Putamen (tissue), 1 donor: ENCODE measurements around the gene TACR2.

Experiments
- DNase-seq: peaks from one replicate; pipeline ENCODE4 v3.0.0-alpha.2; 2016; ENCODE audit warnings: low spot score

TACR2 gene

DNA sequence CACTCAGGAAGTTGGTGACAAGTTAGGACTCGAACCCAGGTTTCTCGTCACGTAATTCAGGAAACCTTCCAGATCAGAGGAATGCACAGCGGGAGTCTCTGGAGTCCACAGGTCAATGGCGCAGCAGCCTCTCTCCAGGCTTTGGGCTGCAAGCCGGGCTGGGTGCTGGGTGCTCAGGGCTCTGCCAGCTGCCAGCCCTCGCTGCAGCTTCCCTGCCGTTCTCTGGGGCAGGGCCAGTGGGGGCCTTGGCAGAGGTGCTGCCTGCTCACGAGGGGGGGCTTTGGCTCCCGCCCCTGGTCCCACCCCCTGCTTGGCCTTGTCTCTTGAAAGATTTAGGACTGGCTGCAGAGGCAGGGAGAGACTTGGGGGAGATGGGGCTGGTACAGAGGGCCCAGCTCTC, at the start of gene TACR2:
TACR2 (minus strand) TSS at position 224 of the 400 bp plus-strand sequence. CDS start 595 bp downstream, outside the sequence.
- DNase-seq = no peak

DNA sequence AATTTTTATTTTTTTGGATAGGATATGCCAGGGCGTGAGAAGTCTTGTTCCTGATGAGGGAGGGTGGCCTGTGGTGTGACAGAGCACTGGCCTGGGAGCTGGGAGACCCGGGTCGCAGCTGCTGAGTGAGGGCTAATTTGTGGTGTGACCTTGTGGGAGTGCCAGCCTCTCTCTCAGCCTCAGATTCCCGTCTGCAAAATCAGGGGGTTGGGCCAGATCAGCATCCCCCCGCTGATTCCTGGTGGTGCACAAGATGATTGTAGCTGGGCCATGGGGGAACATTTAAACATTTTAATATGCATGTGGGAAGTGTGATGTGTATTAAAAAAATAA, 49.4 kb upstream of the TACR2 start:
- DNase-seq = no peak

GRCh38 chr10:69465457-69466157, 48.9 kb upstream of the TACR2 start:
- no peak for DNase-seq

GRCh38 chr10:69464801-69465401, 48.2 kb upstream of the TACR2 start:
- peak; percentile 49 for DNase-seq

GRCh38 chr10:69464401-69464800, 47.7 kb upstream of the TACR2 start:
- DNase-seq = no peak

DNA sequence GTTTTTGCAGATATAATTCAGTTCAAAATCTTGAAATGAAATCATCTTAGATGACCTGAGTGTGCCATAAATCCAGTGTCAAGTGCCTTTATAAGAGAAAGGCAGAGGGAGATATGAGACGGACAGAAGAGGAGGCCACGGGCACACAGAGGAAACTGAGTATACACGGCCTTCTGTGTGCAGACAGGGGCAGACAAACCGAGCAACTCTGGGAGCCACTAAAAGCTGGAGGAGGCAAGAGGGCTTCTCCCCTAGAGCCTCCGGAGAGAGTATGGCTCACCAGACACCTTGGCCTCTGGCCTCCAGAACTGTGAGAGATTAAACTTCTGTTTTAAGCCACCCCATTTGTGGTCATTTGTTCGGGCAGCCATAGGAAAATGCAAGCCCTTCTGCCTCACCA, 47.2 kb upstream of the TACR2 start:
- DNase-seq = no peak

DNA sequence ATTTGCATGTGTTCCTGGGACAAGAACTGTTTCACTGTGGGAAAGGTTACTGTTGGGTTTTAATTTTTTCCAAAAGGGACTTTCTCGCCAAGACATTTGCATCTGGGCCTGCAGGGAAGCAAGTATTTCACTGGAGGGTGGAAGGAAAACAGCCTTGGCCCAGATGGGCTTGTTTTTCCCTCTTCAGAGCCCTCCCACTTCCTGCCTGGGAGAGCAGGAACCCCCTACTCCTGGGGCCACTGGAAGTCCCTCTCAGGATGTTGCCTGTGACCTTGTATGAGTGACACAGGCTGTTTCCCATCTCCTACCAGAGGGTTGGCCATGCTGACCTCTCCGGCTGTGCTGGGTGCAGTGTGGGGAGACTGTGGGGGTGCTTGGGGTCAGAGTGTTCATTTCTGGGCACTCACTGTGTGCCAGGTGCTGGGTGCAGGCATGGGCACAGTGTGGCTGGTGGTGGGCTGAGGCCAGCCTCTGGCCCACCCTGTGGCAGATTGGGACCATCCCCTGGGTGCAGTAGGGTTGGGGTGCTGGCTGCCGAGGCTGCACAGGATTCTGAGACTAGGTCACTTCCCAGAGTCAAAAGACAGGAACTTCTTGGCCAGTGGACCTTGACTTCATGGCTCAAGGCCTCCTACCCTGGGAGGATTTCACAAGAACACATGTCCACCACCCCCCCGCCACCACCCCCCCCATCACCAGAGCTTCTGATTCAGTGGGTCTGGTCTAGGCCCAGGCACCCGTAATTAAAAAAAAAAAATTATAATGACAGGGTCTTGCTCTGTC, 44.7 kb upstream of the TACR2 start:
- no peak for DNase-seq

DNA sequence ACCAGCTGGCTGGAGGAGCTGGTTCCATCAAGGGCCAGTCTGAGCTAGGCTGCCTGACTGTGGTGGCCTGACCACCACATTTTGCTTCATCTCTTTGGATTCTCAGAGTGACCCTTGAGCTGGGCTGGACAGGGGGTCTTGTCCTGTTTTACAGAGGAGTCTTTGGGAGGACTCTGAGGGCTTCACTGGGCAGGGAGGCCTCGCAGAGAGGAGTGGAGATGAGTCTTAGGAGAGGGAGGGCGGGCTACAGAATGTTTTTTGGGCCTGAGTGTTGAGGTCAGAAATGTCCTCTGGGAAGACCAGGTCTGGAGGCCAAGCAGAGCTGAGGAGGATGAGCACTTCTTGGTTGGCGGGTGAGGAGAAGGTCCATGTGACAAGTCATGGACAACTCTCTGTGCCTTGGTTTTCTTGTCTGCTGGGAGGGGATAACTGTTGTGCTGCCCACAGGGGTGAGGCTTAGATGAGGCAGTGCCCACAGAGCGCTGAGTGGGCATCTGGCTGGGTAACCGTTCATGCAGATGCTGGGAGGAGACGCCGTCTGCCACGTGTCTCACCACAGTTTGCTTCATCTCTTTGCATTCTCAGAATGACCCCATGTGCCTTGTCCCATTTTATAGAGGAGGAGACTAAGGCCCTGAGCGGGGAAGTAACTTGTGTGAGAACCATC, 44.0 kb upstream of the TACR2 start:
- DNase-seq = no peak

GRCh38 chr10:69459893-69460575, 43.3 kb upstream of the TACR2 start:
- no peak for DNase-seq

GRCh38 chr10:69459101-69459790, 42.5 kb upstream of the TACR2 start:
- no peak for DNase-seq

DNA sequence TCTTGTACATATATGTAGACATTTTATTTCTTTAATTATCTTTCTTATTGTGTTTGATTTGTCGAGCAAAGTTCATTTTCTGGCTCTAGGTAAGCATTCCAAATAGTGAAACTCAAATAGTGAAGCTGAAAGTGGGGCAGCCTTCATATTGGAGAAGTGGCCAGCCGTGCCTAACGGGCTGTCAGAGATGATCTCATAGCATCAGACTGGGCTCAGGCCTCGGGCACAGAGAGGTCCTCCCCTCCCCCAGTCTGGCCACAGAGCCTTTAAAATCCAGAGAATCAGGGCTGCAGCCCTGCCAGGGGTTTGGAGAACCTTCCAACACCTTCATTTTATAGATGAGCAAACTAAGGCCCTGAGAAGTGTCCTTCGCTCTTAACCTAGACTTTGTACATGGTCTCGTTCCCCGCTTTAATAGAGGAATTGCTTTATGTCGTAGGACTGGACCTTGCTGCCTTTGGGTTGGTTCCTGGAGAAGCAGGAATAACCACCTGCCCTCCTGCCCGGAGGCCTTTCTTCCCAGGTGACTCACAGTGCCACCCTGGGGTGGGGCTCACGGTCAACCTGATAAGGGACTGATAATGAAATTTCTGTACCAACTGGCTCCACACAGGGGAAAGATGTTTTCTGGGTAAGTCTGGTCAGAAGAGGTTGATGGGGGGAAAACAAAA, 41.8 kb upstream of the TACR2 start:
- DNase-seq = peak; percentile 69

- DNase-seq = no peak
Measured at GRCh38 chr10:69457771-69458237, 41.1 kb upstream of the TACR2 start.

DNA sequence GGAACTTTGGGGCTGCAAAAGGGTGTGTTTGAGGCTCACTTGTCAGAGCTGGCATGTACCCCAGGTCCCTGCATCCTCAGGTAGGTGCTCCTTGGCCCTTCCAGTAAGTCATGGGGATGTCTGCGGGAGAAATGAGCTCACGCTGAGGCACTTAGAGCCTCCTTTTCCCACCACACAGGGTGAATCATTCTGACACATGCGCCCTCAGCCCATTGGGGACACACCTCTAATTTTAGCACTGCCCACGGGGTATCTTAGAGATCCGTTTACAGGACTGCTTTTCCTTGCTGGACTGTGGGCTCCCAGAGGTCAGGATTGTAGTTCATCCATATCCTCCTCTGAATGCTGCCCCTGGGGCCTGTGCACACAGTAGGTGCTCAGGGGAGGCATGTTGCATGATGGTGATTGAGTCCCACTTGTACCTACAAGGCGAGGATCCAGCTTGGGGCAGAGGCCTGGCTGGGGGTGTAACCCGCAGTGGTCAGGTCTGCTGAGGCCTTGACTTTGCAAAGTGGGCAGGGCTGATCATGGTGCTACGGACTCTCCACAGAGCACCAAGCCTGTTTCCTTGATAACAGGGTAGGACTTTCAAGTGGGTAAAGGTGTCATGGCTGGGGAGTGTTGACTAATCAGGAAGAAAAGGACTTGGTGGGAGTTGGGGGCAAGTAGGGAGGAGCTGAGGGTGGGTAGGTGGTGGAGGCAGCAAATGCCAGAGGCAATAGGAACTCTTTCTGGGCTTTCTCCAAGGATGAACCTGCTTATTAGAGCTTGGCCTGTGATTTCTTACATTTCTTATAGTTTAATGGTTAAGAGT, 40.4 kb upstream of the TACR2 start:
- no peak for DNase-seq

DNA sequence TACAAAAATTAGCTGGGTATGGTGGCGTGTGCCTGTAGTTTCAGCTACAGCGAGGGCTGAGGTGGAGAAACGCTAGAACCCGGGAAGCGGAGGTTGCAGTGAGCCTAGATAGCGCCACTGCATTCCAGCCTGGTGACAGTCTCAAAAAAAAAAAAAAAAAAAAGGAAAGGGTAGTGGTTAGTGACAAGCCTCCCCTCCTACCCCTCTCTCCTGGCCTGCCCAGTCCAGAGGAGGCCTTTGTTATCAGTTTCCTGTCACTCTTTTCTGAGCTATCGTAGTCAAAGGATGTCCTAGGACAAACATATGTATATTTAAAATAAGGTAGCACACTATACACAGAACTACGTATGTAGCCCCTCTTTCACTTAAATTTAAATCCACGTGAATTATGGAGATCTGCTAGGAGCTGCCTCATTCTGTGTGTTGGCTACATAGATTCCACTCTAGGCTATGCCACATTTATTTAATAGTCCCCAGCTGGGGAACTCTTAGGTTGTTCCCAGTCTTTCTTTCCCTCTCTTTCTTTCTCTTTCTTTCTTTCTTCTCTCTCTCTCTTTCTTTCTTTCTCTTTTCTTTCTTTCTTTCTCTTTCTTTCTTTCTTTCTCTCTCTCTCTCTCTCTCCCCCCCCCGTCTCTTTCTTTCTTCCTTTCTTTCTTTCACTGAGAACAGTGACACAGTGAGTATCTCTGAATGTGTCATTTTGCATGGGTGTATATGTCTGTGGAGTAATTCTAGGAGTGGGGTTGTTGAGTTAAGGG, 38.5 kb upstream of the TACR2 start:
- no peak for DNase-seq

- no peak for DNase-seq
Measured at GRCh38 chr10:69453795-69454194, 37.1 kb upstream of the TACR2 start.

GRCh38 chr10:69452676-69453415, 36.1 kb upstream of the TACR2 start:
- no peak for DNase-seq

GRCh38 chr10:69451784-69452251, 35.1 kb upstream of the TACR2 start:
- DNase-seq = no peak

GRCh38 chr10:69451209-69451783, 34.6 kb upstream of the TACR2 start, which contains the start of gene TSPAN15:
Gene TSPAN15 (plus strand): TSS chr10:69451465. CDS start chr10:69451595, 130 bp downstream.
- peak; percentile 92 for DNase-seq
